SK-N-SH treated with all-trans-retinoic acid at 6 μM for 48 hours (cell line): ENCODE data around the gene DPEP2.

Experiments used
- ATAC-seq: fragments of 200-7000 bp; cut with Tn5 transposase; 3 replicates; pipeline ENCODE4 v1.9.1; 2020; ENCODE audit warnings: mild to moderate bottlenecking, moderate library complexity
- ARNTL ChIP-seq: fragments of 450-650 bp; formaldehyde crosslinking; IDR thresholded peaks from 2 replicates; pipeline ENCODE4 v1.5.0; 2020; ENCODE audit warnings: low read depth, mild to moderate bottlenecking, moderate library complexity, borderline replicate concordance
- BACH2 ChIP-seq: fragments of 250-450 bp; sonication (Bioruptor Pico); IDR thresholded peaks from 2 replicates; pipeline ENCODE4 v1.9.0; 2021; ENCODE audit warnings: mild to moderate bottlenecking, borderline replicate concordance
- CREB5 ChIP-seq: fragments of 250-450 bp; sonication (Bioruptor Pico); IDR thresholded peaks from 2 replicates; pipeline ENCODE4 v1.5.1; 2020; ENCODE audit warnings: low read depth, mild to moderate bottlenecking, moderate library complexity
- CSDC2 ChIP-seq: fragments of 250-450 bp; sonication (Bioruptor Pico); IDR thresholded peaks from 2 replicates; pipeline ENCODE4 v1.5.0; 2020; ENCODE audit warnings: mild to moderate bottlenecking, moderate library complexity
- CSRNP3 ChIP-seq: fragments of 250-450 bp; sonication (Bioruptor Pico); IDR thresholded peaks from 2 replicates; pipeline ENCODE4 v1.5.1; 2021; ENCODE audit warnings: mild to moderate bottlenecking, moderate library complexity
- GLIS3 ChIP-seq: fragments of 250-450 bp; sonication (Bioruptor Pico); IDR thresholded peaks from 2 replicates; pipeline ENCODE4 v1.5.0; 2020; ENCODE audit warnings: mild to moderate bottlenecking, moderate library complexity
- ISL1 ChIP-seq: fragments of 250-450 bp; sonication (Bioruptor Pico); IDR thresholded peaks from 2 replicates; pipeline ENCODE4 v2.1.2; 2022; ENCODE audit warnings: mild to moderate bottlenecking, moderate library complexity
- OSR1 ChIP-seq: fragments of 250-450 bp; sonication (Bioruptor Pico); IDR thresholded peaks from 2 replicates; pipeline ENCODE4 v1.8.0; 2022; ENCODE audit warnings: moderate library complexity, mild to moderate bottlenecking, inconsistent platforms
- POU6F1 ChIP-seq: fragments of 250-450 bp; sonication (Bioruptor Pico); IDR thresholded peaks from 2 replicates; pipeline ENCODE4 v1.8.0; 2021; ENCODE audit warnings: low read depth, mild to moderate bottlenecking, moderate library complexity, borderline replicate concordance
- PPARA ChIP-seq: fragments of 250-450 bp; sonication (Bioruptor Pico); IDR thresholded peaks from 2 replicates; pipeline ENCODE4 v1.5.0; 2020; ENCODE audit warnings: mild to moderate bottlenecking, borderline replicate concordance
- RARB ChIP-seq: fragments of 250-450 bp; sonication (Bioruptor Pico); IDR thresholded peaks from 2 replicates; pipeline ENCODE4 v1.8.0; 2021; ENCODE audit warnings: mild to moderate bottlenecking, moderate library complexity
- SNAI2 ChIP-seq: fragments of 250-450 bp; sonication (Bioruptor Pico); IDR thresholded peaks from 2 replicates; pipeline ENCODE4 v1.5.0; 2020; ENCODE audit warnings: mild to moderate bottlenecking, moderate library complexity
- TCF4 ChIP-seq: fragments of 250-450 bp; sonication (Bioruptor Pico); IDR thresholded peaks from 2 replicates; pipeline ENCODE4 v1.8.0; 2021; ENCODE audit warnings: mild to moderate bottlenecking, moderate library complexity, borderline replicate concordance
- TOX ChIP-seq: fragments of 250-450 bp; sonication (Bioruptor Pico); IDR thresholded peaks from 2 replicates; pipeline ENCODE4 v1.8.0; 2021; ENCODE audit warnings: mild to moderate bottlenecking, moderate library complexity, borderline replicate concordance
- TSHZ2 ChIP-seq: fragments of 250-450 bp; sonication (Bioruptor Pico); IDR thresholded peaks from 2 replicates; pipeline ENCODE4 v1.5.0; 2020; ENCODE audit warnings: mild to moderate bottlenecking, moderate library complexity
- ZC3H10 ChIP-seq: fragments of 250-450 bp; sonication (Bioruptor Pico); IDR thresholded peaks from 2 replicates; pipeline ENCODE4 v1.5.1; 2021; ENCODE audit warnings: mild to moderate bottlenecking, moderate library complexity
- ZFP3 ChIP-seq: fragments of 250-450 bp; sonication (Bioruptor Pico); IDR thresholded peaks from 2 replicates; pipeline ENCODE4 v1.5.0; 2020; ENCODE audit warnings: mild to moderate bottlenecking, moderate library complexity
- ZFP30 ChIP-seq: fragments of 450-650 bp; formaldehyde crosslinking; IDR thresholded peaks from 2 replicates; pipeline ENCODE4 v1.5.0; 2022; ENCODE audit warnings: mild to moderate bottlenecking, moderate library complexity
- ZNF565 ChIP-seq: fragments of 450-650 bp; formaldehyde crosslinking; conservative IDR thresholded peaks from 2 replicates; pipeline ENCODE4 v1.5.0; 2020; ENCODE audit warnings: low read depth, mild to moderate bottlenecking, moderate library complexity
- ZNF70 ChIP-seq: fragments of 450-650 bp; formaldehyde crosslinking; IDR thresholded peaks from 2 replicates; pipeline ENCODE4 v1.5.0; 2020; ENCODE audit warnings: mild to moderate bottlenecking, moderate library complexity
- ZNF8 ChIP-seq: fragments of 450-650 bp; formaldehyde crosslinking; IDR thresholded peaks from 2 replicates; pipeline ENCODE4 v1.5.0; 2020; ENCODE audit warnings: mild to moderate bottlenecking, moderate library complexity

Gene DPEP2

GRCh38 chr16:67943619-67944504, 55.4 kb downstream of the DPEP2 start, which contains the start of gene LCAT:
TSS of gene LCAT (minus strand) at chr16:67944120. CDS start at chr16:67944101, 19 bp downstream.
- no peak for ATAC-seq
- no peak for TF ChIP-seq CREB5

GRCh38 chr16:67943256-67943618, 56.0 kb downstream of the DPEP2 start:
- TF ChIP-seq PPARA (CRISPR knock-in tag) (no peak), POU6F1 (CRISPR knock-in tag) (no peak), SNAI2 (CRISPR knock-in tag) (no peak), ZNF70 (no peak), RARB (CRISPR knock-in tag) (no peak), ARNTL (CRISPR knock-in tag) (no peak), TCF4 (CRISPR knock-in tag) (no peak), CSRNP3 (CRISPR knock-in tag) (no peak), BACH2 (CRISPR knock-in tag) (no peak), GLIS3 (CRISPR knock-in tag) (no peak), TSHZ2 (CRISPR knock-in tag) (no peak), OSR1 (no peak), ZNF565 (CRISPR knock-in tag) (no peak), ISL1 (CRISPR knock-in tag) (no peak), ZFP3 (CRISPR knock-in tag) (no peak)
- no peak for ATAC-seq

- TF ChIP-seq TOX (CRISPR knock-in tag) (no peak), CSDC2 (CRISPR knock-in tag) (no peak), TCF4 (CRISPR knock-in tag) (no peak), ARNTL (CRISPR knock-in tag) (no peak), SNAI2 (CRISPR knock-in tag) (no peak), ZFP3 (CRISPR knock-in tag) (no peak), GLIS3 (CRISPR knock-in tag) (no peak), RARB (CRISPR knock-in tag) (no peak), ZC3H10 (CRISPR knock-in tag) (no peak), TSHZ2 (CRISPR knock-in tag) (no peak), BACH2 (CRISPR knock-in tag) (no peak), ZNF8 (CRISPR knock-in tag) (no peak), ZFP30 (CRISPR knock-in tag) (no peak), ZNF70 (no peak), POU6F1 (CRISPR knock-in tag) (no peak)
- ATAC-seq, result no peak; the same call in 2 of the 3 replicates
Measured at GRCh38 chr16:67942510-67943255, 56.6 kb downstream of the DPEP2 start.
